ENCODE measurements around the gene RAD51C. TPM values are rescaled to one million over a fixed set of nuclear protein-coding genes. Genes with fewer than 3 reads are reported as not detected.
"Not testable (repeated sequence)": the region's sequence is repeated elsewhere in the genome, so short reads cannot be mapped to it uniquely, and the experiment has no call there.

RAD51C gene
- total RNA-seq, 1 experiment from 2014 or later: 63.4 TPM

DNA sequence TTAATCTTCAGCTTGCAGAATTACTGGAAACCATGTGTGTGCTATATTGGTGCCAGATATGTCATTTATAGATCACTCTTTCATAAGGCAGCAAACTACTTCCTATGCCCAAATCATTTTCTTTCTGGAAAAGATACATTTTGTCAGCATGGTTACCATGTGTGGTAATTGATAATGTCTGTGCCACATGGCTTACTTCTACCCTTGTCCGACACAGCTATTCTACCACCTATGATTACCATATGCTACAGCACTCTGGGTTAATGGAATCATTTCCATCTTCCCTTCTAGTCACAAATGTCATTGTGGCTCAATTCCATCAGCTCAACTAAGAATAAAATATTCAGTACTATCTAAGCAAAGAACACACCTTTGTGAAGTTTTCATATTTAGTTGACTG is 55.3 kb downstream of the RAD51C start:
- DNase-seq: no peak
- ChIA-PET POLR2A (ENCODE audit: unreplicated experiment) (no interaction called here), CTCF (no interaction called here)
- Histone ChIP-seq H3K9me2 (ENCODE audit: insufficient read depth) (no peaks in the 10 kb centered on the region), H3K4me1 (replicated peaks; ENCODE audit: insufficient read depth) (no peaks in the 10 kb centered on the region), H4K20me1 (ENCODE audit: insufficient read depth) (no peaks in the 10 kb centered on the region), H3K4me3 (no peak overlapping the region), H3K79me2 (ENCODE audit: low read depth) (no peaks in the 10 kb centered on the region), H3K27me3 (ENCODE audit: insufficient read depth, low read depth) (no peaks in the 10 kb centered on the region), H2AFZ (no peak overlapping the region), H3K9me3 (ENCODE audit: insufficient read depth, low read depth) (no peaks in the 10 kb centered on the region), H3K27ac (no peak overlapping the region), H3F3A (ENCODE audit: insufficient read depth, low read depth) (no peaks in the 10 kb centered on the region; the same call in 1 of the 2 replicates), H3K4me2 (no peak overlapping the region), H3K36me3 (ENCODE audit: low read depth) (no peaks in the 10 kb centered on the region)
- no TSS peak for BruUV-seq (replicated peaks)
- intact Hi-C loops (cut with micrococcal nuclease; ENCODE audit: unreplicated experiment): no loop called here
- TF ChIP-seq, protein P1, sequence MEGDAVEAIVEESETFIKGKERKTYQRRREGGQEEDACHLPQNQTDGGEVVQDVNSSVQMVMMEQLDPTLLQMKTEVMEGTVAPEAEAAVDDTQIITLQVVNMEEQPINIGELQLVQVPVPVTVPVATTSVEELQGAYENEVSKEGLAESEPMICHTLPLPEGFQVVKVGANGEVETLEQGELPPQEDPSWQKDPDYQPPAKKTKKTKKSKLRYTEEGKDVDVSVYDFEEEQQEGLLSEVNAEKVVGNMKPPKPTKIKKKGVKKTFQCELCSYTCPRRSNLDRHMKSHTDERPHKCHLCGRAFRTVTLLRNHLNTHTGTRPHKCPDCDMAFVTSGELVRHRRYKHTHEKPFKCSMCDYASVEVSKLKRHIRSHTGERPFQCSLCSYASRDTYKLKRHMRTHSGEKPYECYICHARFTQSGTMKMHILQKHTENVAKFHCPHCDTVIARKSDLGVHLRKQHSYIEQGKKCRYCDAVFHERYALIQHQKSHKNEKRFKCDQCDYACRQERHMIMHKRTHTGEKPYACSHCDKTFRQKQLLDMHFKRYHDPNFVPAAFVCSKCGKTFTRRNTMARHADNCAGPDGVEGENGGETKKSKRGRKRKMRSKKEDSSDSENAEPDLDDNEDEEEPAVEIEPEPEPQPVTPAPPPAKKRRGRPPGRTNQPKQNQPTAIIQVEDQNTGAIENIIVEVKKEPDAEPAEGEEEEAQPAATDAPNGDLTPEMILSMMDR (conservative IDR thresholded peaks at IDR 0.05): no peak
- no peak for TF ChIP-seq EZH2 (IDR thresholded peaks at IDR 0.05; ENCODE audit: low read depth)

- H3K9me2 ChIP-seq (ENCODE audit: insufficient read depth); intact Hi-C loops (cut with micrococcal nuclease; ENCODE audit: unreplicated experiment); H3K27me3 ChIP-seq (ENCODE audit: insufficient read depth, low read depth); H2AFZ ChIP-seq; H3K4me1 ChIP-seq (replicated peaks; ENCODE audit: insufficient read depth); H3K36me3 ChIP-seq (ENCODE audit: low read depth); H3K27ac ChIP-seq; DNase-seq; H3K9me3 ChIP-seq (ENCODE audit: insufficient read depth, low read depth); H3K79me2 ChIP-seq (ENCODE audit: low read depth); H4K20me1 ChIP-seq (ENCODE audit: insufficient read depth); H3K4me2 ChIP-seq; BruUV-seq (replicated peaks); H3F3A ChIP-seq (ENCODE audit: insufficient read depth, low read depth); H3K4me3 ChIP-seq: not testable (repeated sequence)
- ChIA-PET POLR2A (ENCODE audit: unreplicated experiment) (interaction anchor here (0.6 kb wide), 1 partner anchor 14 kb away, joined by 9 read pairs; no protein-coding TSS in a partner anchor), CTCF (interaction anchor here (0.6 kb wide), 1 partner anchor 256 kb away, joined by 3 read pairs; no protein-coding TSS in a partner anchor)
Measured at GRCh38 chr17:58749627-58750026, 57.2 kb downstream of the RAD51C start.

- ChIA-PET POLR2A (ENCODE audit: unreplicated experiment) (interaction anchor here (0.6 kb wide), 1 partner anchor 208 kb away, joined by 8 read pairs; no protein-coding TSS in a partner anchor), CTCF (no interaction called here)
- H4K20me1 ChIP-seq (ENCODE audit: insufficient read depth): no peaks in the 10 kb centered on the region
- no peaks in the 10 kb centered on the region for H3K9me2 ChIP-seq (ENCODE audit: insufficient read depth)
- H3K27ac ChIP-seq: no peak overlapping the region
- no peaks in the 10 kb centered on the region for H3K4me1 ChIP-seq (replicated peaks; ENCODE audit: insufficient read depth)
- H3K79me2 ChIP-seq (ENCODE audit: low read depth): no peaks in the 10 kb centered on the region
- H2AFZ ChIP-seq: no peak overlapping the region
- H3K4me2 ChIP-seq: no peak overlapping the region
- H3K36me3 ChIP-seq (ENCODE audit: low read depth): no peaks in the 10 kb centered on the region
- no peaks in the 10 kb centered on the region for H3F3A ChIP-seq (ENCODE audit: insufficient read depth, low read depth)
- H3K4me3 ChIP-seq: no peak overlapping the region
- BruUV-seq (replicated peaks): no TSS peak
- intact Hi-C loops (cut with micrococcal nuclease; ENCODE audit: unreplicated experiment): no loop called here
- peaks cover 31% of the 10 kb centered on the region for H3K27me3 ChIP-seq (ENCODE audit: insufficient read depth, low read depth)
- TF ChIP-seq, protein P1 (conservative IDR thresholded peaks at IDR 0.05): no peak
- TF ChIP-seq EZH2 (IDR thresholded peaks at IDR 0.05; ENCODE audit: low read depth): no peak
- H3K9me3 ChIP-seq (ENCODE audit: insufficient read depth, low read depth): no peaks in the 10 kb centered on the region
- peak in 1 of 2 experiments; percentile 21 for DNase-seq
Measured at GRCh38 chr17:58753026-58753425, 60.6 kb downstream of the RAD51C start.

GRCh38 chr17:58755269-58755576 is 62.8 kb downstream of the RAD51C start:
- no peak overlapping the region for H3K27ac ChIP-seq
- no peaks in the 10 kb centered on the region for H3K36me3 ChIP-seq (ENCODE audit: low read depth)
- no peaks in the 10 kb centered on the region for H3K79me2 ChIP-seq (ENCODE audit: low read depth)
- no peak overlapping the region for H3K4me3 ChIP-seq
- no peaks in the 10 kb centered on the region for H3F3A ChIP-seq (ENCODE audit: insufficient read depth, low read depth)
- no peaks in the 10 kb centered on the region for H3K4me1 ChIP-seq (replicated peaks; ENCODE audit: insufficient read depth)
- H2AFZ ChIP-seq: no peak overlapping the region
- H3K9me3 ChIP-seq (ENCODE audit: insufficient read depth, low read depth): no peaks in the 10 kb centered on the region
- peak in 1 of 2 experiments; percentile 32 for DNase-seq
- H4K20me1 ChIP-seq (ENCODE audit: insufficient read depth): no peaks in the 10 kb centered on the region
- peaks cover 41% of the 10 kb centered on the region for H3K27me3 ChIP-seq (ENCODE audit: insufficient read depth, low read depth)
- intact Hi-C loops (cut with micrococcal nuclease; ENCODE audit: unreplicated experiment): loop anchor here (5.0 kb wide), 1 partner anchor 518 kb away; the partner anchor contains the start of gene LPO
- no TSS peak for BruUV-seq (replicated peaks)
- no peak overlapping the region for H3K4me2 ChIP-seq
- H3K9me2 ChIP-seq (ENCODE audit: insufficient read depth): no peaks in the 10 kb centered on the region
- POLR2A ChIA-PET (ENCODE audit: unreplicated experiment): no interaction called here
- CTCF ChIA-PET: no interaction called here
- no peak for TF ChIP-seq EZH2 (IDR thresholded peaks at IDR 0.05; ENCODE audit: low read depth)
- TF ChIP-seq, protein P1 (conservative IDR thresholded peaks at IDR 0.05): no peak

Data from PC-9 (cell line).